Mesendoderm (in vitro differentiated cells): ENCODE results near the gene PRR3. TPM values are rescaled to one million over a fixed set of nuclear protein-coding genes. Genes with fewer than 3 reads are reported as not detected.

Experiments used
- DNase-seq: peaks from one replicate; pipeline ENCODE4 v3.0.0; 2013
- H2AK5ac ChIP-seq: 2 replicates; pipeline ENCODE4 v1.6.1; 2013; ENCODE audit warnings: low read length, inconsistent platforms
- H2BK120ac ChIP-seq: 2 replicates; pipeline ENCODE4 v1.6.1; 2013; ENCODE audit warnings: low read depth, mild to moderate bottlenecking, low read length, moderate library complexity, mixed read lengths
- H2BK15ac ChIP-seq: replicated peaks from 2 replicates; pipeline ENCODE4 v1.6.1; 2013; ENCODE audit warnings: low read depth, mild to moderate bottlenecking, moderate library complexity
- H2BK5ac ChIP-seq: 2 replicates; pipeline ENCODE4 v1.6.1; 2013; ENCODE audit warnings: low read length, inconsistent platforms
- H3K18ac ChIP-seq: 2 replicates; pipeline ENCODE4 v1.6.1; 2013; ENCODE audit warnings: mild to moderate bottlenecking, low read length, mixed read lengths
- H3K23ac ChIP-seq: one replicate; pipeline ENCODE4 v1.6.1; 2013; ENCODE audit warnings: low read length
- H3K27ac ChIP-seq: 2 replicates; pipeline ENCODE4 v1.5.1; 2013; ENCODE audit warnings: low read depth, mild to moderate bottlenecking, inconsistent platforms, low read length, moderate library complexity
- H3K27me3 ChIP-seq: 2 replicates; pipeline ENCODE4 v1.6.1; 2013; ENCODE audit warnings: low read length, control low read depth, mild to moderate bottlenecking, inconsistent platforms; ENCODE audit not compliant: insufficient read depth, poor library complexity
- H3K36me3 ChIP-seq: 2 replicates; pipeline ENCODE4 v1.6.1; 2013; ENCODE audit warnings: low read length, inconsistent platforms; ENCODE audit not compliant: control insufficient read depth, insufficient read depth
- H3K4ac ChIP-seq: one replicate; pipeline ENCODE4 v1.6.1; 2013; ENCODE audit warnings: low read depth, mild to moderate bottlenecking, low read length, moderate library complexity
- H3K4me1 ChIP-seq: 2 replicates; pipeline ENCODE4 v1.6.1; 2013; ENCODE audit warnings: low read depth, low read length, inconsistent platforms; ENCODE audit not compliant: control insufficient read depth
- H3K4me2 ChIP-seq: 2 replicates; pipeline ENCODE4 v1.6.1; 2013; ENCODE audit warnings: low read length
- H3K4me3 ChIP-seq: 2 replicates; pipeline ENCODE4 v1.5.1; 2013; ENCODE audit warnings: mild to moderate bottlenecking, low read length
- H3K56ac ChIP-seq: one replicate; pipeline ENCODE4 v1.6.1; 2013; ENCODE audit warnings: low read length
- H3K79me1 ChIP-seq: 2 replicates; pipeline ENCODE4 v1.6.1; 2013; ENCODE audit warnings: low read length, inconsistent platforms
- H3K79me2 ChIP-seq: 2 replicates; pipeline ENCODE4 v1.6.1; 2013; ENCODE audit warnings: mild to moderate bottlenecking, low read length; ENCODE audit not compliant: control insufficient read depth, insufficient read depth
- H3K9ac ChIP-seq: 2 replicates; pipeline ENCODE4 v1.6.1; 2013; ENCODE audit warnings: low read length, inconsistent platforms
- H4K5ac ChIP-seq: one replicate; pipeline ENCODE4 v1.6.1; 2013; ENCODE audit warnings: low read length
- H4K8ac ChIP-seq: one replicate; pipeline ENCODE4 v1.6.1; 2013; ENCODE audit warnings: low read depth, mild to moderate bottlenecking, control low read depth, low read length, moderate library complexity
- WGBS: extraction: QIAGEN DNeasy Blood & Tissue Kit; methylation state at CpG from one replicate; pipeline ENCODE4 v1.1.7; 2013; ENCODE audit warnings: low lambda C conversion rate, missing lambda C conversion rate; ENCODE audit not compliant: insufficient coverage; ENCODE audit errors: extremely low coverage; 5-methylcytosine and 5-hydroxymethylcytosine counted together
- polyA plus RNA-seq, 2 experiments: library from polyadenylated mRNA; stranded (reverse); fragments of 200-250 nt; gene quantifications; one replicate each; pipeline ENCODE4 v1.2.3, GENCODE V29; 2013

The PRR3 gene
- 13.3 TPM for polyA plus RNA-seq (2013, experiment 1 of 2)
- 12.5 TPM for polyA plus RNA-seq (2013, experiment 2 of 2)

GRCh38 chr6:30556906-30557682, at the start of gene PRR3:
PRR3 (plus strand) TSS chr6:30557295; CDS start chr6:30557345, 50 bp downstream.
- Histone ChIP-seq H3K23ac (peak within 1 kb of the TSS; percentile 33), H3K79me2 (peaks cover 21% of the 10 kb centered on the region)

DNA sequence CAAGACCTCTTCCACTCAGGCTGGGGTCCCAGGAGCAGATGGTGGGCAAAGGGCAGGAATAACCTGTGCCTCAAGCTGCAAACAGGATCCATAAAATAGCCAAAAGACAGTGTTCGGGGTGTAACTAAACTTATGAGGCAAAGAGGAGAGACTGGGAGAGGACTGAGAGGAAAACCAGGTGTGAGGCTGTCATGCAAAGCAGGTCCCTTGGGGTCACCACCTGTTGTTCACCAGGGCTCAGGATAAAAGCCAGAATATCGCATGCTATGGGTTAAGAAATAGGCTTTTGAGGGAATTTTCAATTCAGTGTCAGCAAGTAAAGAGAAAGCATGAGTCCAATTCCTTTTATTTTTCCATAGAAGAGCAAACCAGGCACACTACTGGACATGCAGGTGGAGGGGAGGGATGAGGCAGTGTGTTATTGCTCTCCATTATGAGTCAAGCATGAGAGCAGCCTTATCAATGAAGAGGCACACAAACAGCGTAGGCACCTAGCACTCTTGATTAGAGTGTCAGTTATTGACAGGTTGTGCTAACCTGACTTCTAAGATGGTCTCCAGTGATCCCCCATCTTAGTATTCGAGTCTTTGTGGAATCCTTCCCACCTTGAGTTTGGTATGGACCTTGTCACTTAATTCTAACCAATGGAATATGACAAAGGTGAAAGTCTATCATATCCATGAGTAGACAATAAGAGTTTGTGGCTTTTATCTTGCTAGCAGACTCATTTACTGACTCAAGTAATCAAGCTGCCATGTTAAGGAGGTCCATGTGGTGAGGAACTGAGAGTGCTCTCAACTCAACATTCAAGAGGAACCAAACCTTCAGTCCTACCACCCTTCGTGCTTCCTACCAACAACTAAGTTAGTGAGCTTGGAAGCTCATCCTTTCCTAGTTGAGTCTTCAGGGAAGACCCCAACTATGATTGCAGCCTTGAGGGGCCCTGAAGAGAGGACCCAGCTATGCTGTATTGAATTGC, 49.0 kb upstream of the PRR3 start:
- no peak overlapping the region for H4K5ac ChIP-seq
- H3K56ac ChIP-seq = no peak overlapping the region
- H2BK15ac ChIP-seq = no peak overlapping the region
- no peak overlapping the region for H2AK5ac ChIP-seq
- no peaks in the 10 kb centered on the region for H3K79me2 ChIP-seq
- no peaks in the 10 kb centered on the region for H3K4me1 ChIP-seq
- no peak overlapping the region for H3K9ac ChIP-seq
- no peaks in the 10 kb centered on the region for H3K27me3 ChIP-seq
- no peak overlapping the region for H4K8ac ChIP-seq
- H3K36me3 ChIP-seq = no peaks in the 10 kb centered on the region
- no peak overlapping the region for H2BK120ac ChIP-seq
- WGBS = no CpG with 5 or more reads among the region's 5 CpGs
- H3K4me3 ChIP-seq = no peak overlapping the region
- H3K4me2 ChIP-seq = no peak overlapping the region
- no peak overlapping the region for H3K4ac ChIP-seq
- no peaks in the 10 kb centered on the region for H3K79me1 ChIP-seq
- H3K23ac ChIP-seq = no peak overlapping the region
- H3K18ac ChIP-seq = no peak overlapping the region
- no peak overlapping the region for H2BK5ac ChIP-seq
- no peak overlapping the region for H3K27ac ChIP-seq
- no peak for DNase-seq

More at GRCh38 chr6:30556906-30557682, at the start of gene PRR3:
- H3K9ac ChIP-seq = peak within 1 kb of the TSS; percentile 95
- H2AK5ac ChIP-seq = peak within 1 kb of the TSS; percentile 35
- H3K4me1 ChIP-seq = no peaks in the 10 kb centered on the region
- peak within 1 kb of the TSS; percentile 64 for H3K18ac ChIP-seq
- H4K8ac ChIP-seq = no peak within 1 kb of the TSS
- DNase-seq = peak; percentile 98
- H2BK120ac ChIP-seq = no peak within 1 kb of the TSS
- H3K4me2 ChIP-seq = peak within 1 kb of the TSS; percentile 98
- no peak within 1 kb of the TSS for H2BK15ac ChIP-seq
- H3K56ac ChIP-seq = peak within 1 kb of the TSS; percentile 100
- WGBS = no CpG with 5 or more reads among the region's 42 CpGs
- H4K5ac ChIP-seq = no peak within 1 kb of the TSS
- peaks cover 18% of the 10 kb centered on the region for H3K79me1 ChIP-seq
- peak within 1 kb of the TSS; percentile 90 for H2BK5ac ChIP-seq
- H3K4me3 ChIP-seq = peak within 1 kb of the TSS; percentile 89
- peak within 1 kb of the TSS; percentile 68 for H3K27ac ChIP-seq
- H3K4ac ChIP-seq = no peak within 1 kb of the TSS
- peaks cover 5% of the 10 kb centered on the region for H3K36me3 ChIP-seq
- H3K27me3 ChIP-seq = no peaks in the 10 kb centered on the region

DNA sequence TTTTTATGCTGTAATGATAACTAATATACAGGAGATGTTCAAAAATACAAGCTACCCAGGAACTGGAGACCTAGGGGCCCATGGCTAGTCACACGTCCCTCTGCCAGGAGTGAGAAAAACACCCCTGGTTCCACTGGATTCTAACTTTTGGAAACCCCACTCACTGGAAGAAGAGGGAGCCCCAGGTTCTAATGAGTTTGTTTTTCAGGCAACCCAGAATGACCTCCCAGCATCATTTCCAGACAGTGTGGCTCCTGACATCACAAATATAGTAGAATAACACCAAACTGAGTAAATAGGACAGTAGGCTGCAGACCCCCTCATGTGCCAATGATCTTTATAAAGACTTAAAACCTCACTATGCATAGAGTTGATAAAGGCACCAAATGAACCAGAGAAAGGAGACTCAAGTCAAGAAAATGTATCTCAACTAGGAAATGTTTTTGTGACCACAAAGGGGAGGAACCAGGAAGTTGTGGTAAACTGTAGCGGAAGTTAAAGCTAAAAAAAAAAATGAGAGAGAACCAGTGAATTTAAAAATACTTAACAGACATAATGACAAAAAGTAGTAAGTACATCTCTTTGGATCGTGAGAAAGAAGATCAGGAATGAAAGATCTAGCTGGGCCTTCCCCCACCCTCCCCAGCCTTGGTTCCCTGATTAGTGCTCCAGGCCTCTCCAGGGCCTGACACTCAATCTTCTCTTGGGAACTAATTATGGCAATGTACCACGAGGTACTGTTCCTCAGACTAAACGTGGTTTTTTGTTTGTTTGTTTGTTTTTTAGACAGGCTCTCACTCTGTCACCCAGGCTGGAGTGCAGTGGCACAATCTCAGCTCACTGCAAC, 48.0 kb upstream of the PRR3 start:
- Histone ChIP-seq H3K4ac (no peak overlapping the region), H2BK15ac (no peak overlapping the region), H3K4me2 (no peak overlapping the region), H3K23ac (no peak overlapping the region), H3K9ac (no peak overlapping the region), H2BK120ac (no peak overlapping the region), H4K5ac (no peak overlapping the region), H3K36me3 (no peaks in the 10 kb centered on the region), H3K79me1 (no peaks in the 10 kb centered on the region), H3K56ac (no peak overlapping the region), H3K4me3 (no peak overlapping the region), H3K18ac (no peak overlapping the region), H3K4me1 (no peaks in the 10 kb centered on the region), H3K27ac (no peak overlapping the region), H2AK5ac (no peak overlapping the region), H3K79me2 (no peaks in the 10 kb centered on the region), H3K27me3 (no peaks in the 10 kb centered on the region), H2BK5ac (no peak overlapping the region), H4K8ac (no peak overlapping the region)
- no peak for DNase-seq
- no CpG with 5 or more reads among the region's 5 CpGs for WGBS

GRCh38 chr6:30510419-30511168, 46.5 kb upstream of the PRR3 start:
- H3K23ac ChIP-seq = no peak overlapping the region
- H2BK15ac ChIP-seq = no peak overlapping the region
- H4K5ac ChIP-seq = no peak overlapping the region
- no peak overlapping the region for H3K56ac ChIP-seq
- H3K27ac ChIP-seq = no peak overlapping the region
- H3K4ac ChIP-seq = no peak overlapping the region
- H4K8ac ChIP-seq = no peak overlapping the region
- no peak overlapping the region for H3K9ac ChIP-seq
- no peaks in the 10 kb centered on the region for H3K4me1 ChIP-seq
- H3K4me2 ChIP-seq = no peak overlapping the region
- DNase-seq = no peak
- no CpG with 5 or more reads among the region's 10 CpGs for WGBS
- no peak overlapping the region for H3K18ac ChIP-seq
- no peak overlapping the region for H2BK5ac ChIP-seq
- no peaks in the 10 kb centered on the region for H3K27me3 ChIP-seq
- no peaks in the 10 kb centered on the region for H3K79me2 ChIP-seq
- H2AK5ac ChIP-seq = no peak overlapping the region
- H2BK120ac ChIP-seq = no peak overlapping the region
- H3K36me3 ChIP-seq = no peaks in the 10 kb centered on the region
- H3K79me1 ChIP-seq = no peaks in the 10 kb centered on the region
- H3K4me3 ChIP-seq = no peak overlapping the region

- no peak overlapping the region for H3K4me2 ChIP-seq
- H3K79me2 ChIP-seq = no peaks in the 10 kb centered on the region
- H3K27ac ChIP-seq = no peak overlapping the region
- no CpG with 5 or more reads among the region's 5 CpGs for WGBS
- no peak overlapping the region for H2BK15ac ChIP-seq
- no peak overlapping the region for H2AK5ac ChIP-seq
- H3K27me3 ChIP-seq = no peaks in the 10 kb centered on the region
- no peaks in the 10 kb centered on the region for H3K4me1 ChIP-seq
- no peak overlapping the region for H4K5ac ChIP-seq
- no peaks in the 10 kb centered on the region for H3K36me3 ChIP-seq
- no peak overlapping the region for H3K18ac ChIP-seq
- no peak overlapping the region for H4K8ac ChIP-seq
- H3K4ac ChIP-seq = no peak overlapping the region
- no peak for DNase-seq
- H3K4me3 ChIP-seq = no peak overlapping the region
- H2BK5ac ChIP-seq = no peak overlapping the region
- H3K56ac ChIP-seq = no peak overlapping the region
- H3K9ac ChIP-seq = no peak overlapping the region
- H3K23ac ChIP-seq = no peak overlapping the region
- no peaks in the 10 kb centered on the region for H3K79me1 ChIP-seq
- no peak overlapping the region for H2BK120ac ChIP-seq
These were observed 45.9 kb upstream of the PRR3 start for GRCh38 chr6:30511169-30511546.
